WERI-Rb-1 (cell line): ENCODE results near the gene ROCK2.
"Not testable (repeated sequence)": the region's sequence is repeated elsewhere in the genome, so short reads cannot be mapped to it uniquely, and the experiment has no call there.

ENCODE experiments used
- DNase-seq: peaks from one replicate; pipeline ENCODE4 v3.0.0-alpha.2; 2020
- H3K27ac ChIP-seq: fragments of 250-450 bp; sonication (Bioruptor Pico); 2 replicates; pipeline ENCODE4 v1.5.1; 2020; ENCODE audit warnings: mild to moderate bottlenecking, moderate library complexity
- H3K27me3 ChIP-seq: fragments of 250-450 bp; sonication (Bioruptor Pico); 2 replicates; pipeline ENCODE4 v1.5.1; 2021; ENCODE audit warnings: mild to moderate bottlenecking, low read depth, moderate library complexity; ENCODE audit not compliant: insufficient read depth, severe bottlenecking
- H3K36me3 ChIP-seq: fragments of 250-450 bp; sonication (Bioruptor Pico); 2 replicates; pipeline ENCODE4 v1.5.1; 2020; ENCODE audit warnings: mild to moderate bottlenecking, moderate library complexity
- H3K4me3 ChIP-seq: 2 replicates; pipeline ENCODE4 v1.5.1; 2011; ENCODE audit warnings: low read depth, mild to moderate bottlenecking, control low read depth, low read length
- H3K9me3 ChIP-seq: fragments of 250-450 bp; sonication (Bioruptor Pico); 2 replicates; pipeline ENCODE4 v1.5.1; 2021; ENCODE audit warnings: mild to moderate bottlenecking, moderate library complexity; ENCODE audit not compliant: severe bottlenecking
- TF ChIP-seq, protein P1 (sequence below): IDR thresholded peaks from 2 replicates; pipeline ENCODE4 v1.5.1; 2011; ENCODE audit warnings: low read depth, mild to moderate bottlenecking, control low read depth, inconsistent platforms, low read length

The ROCK2 gene

GRCh38 chr2:11336189-11336588 lies 8.2 kb downstream of the ROCK2 start:
- no peaks in the 10 kb centered on the region for H3K9me3 ChIP-seq
- no peak overlapping the region for H3K4me3 ChIP-seq
- TF ChIP-seq, protein P1, sequence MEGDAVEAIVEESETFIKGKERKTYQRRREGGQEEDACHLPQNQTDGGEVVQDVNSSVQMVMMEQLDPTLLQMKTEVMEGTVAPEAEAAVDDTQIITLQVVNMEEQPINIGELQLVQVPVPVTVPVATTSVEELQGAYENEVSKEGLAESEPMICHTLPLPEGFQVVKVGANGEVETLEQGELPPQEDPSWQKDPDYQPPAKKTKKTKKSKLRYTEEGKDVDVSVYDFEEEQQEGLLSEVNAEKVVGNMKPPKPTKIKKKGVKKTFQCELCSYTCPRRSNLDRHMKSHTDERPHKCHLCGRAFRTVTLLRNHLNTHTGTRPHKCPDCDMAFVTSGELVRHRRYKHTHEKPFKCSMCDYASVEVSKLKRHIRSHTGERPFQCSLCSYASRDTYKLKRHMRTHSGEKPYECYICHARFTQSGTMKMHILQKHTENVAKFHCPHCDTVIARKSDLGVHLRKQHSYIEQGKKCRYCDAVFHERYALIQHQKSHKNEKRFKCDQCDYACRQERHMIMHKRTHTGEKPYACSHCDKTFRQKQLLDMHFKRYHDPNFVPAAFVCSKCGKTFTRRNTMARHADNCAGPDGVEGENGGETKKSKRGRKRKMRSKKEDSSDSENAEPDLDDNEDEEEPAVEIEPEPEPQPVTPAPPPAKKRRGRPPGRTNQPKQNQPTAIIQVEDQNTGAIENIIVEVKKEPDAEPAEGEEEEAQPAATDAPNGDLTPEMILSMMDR = no peak
- no peaks in the 10 kb centered on the region for H3K27me3 ChIP-seq
- no peak overlapping the region for H3K27ac ChIP-seq
- H3K36me3 ChIP-seq = no peaks in the 10 kb centered on the region
- no peak for DNase-seq

- H3K4me3 ChIP-seq = no peak overlapping the region
- no peaks in the 10 kb centered on the region for H3K36me3 ChIP-seq
- no peak for DNase-seq
- H3K27me3 ChIP-seq = no peaks in the 10 kb centered on the region
- no peak overlapping the region for H3K27ac ChIP-seq
- H3K9me3 ChIP-seq = no peaks in the 10 kb centered on the region
- TF ChIP-seq, protein P1 = no peak
These were observed 10.8 kb downstream of the ROCK2 start for GRCh38 chr2:11333427-11334183.

DNA sequence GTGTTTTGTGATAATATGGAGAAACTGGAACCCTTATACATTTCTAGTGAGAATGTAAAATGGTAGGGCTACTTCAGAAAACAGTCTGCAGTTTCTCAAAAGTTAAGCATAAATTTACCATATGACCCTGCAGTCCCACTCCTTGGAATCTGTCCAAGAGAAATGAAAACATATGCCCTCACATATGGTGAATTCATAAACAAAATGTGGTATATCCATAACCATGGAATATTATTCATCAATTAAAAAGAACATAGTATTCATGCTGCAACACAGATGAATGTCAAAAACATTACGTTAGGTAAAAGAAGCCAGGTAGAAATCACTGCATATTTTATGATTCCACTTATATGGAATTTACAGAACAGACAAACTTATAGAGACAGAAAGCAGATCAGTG lies 11.8 kb downstream of the ROCK2 start:
- Histone ChIP-seq H3K9me3 (no peaks in the 10 kb centered on the region), H3K36me3 (no peaks in the 10 kb centered on the region), H3K27me3 (no peaks in the 10 kb centered on the region), H3K27ac (no peak overlapping the region), H3K4me3 (no peak overlapping the region)
- DNase-seq = no peak
- TF ChIP-seq, protein P1 = no peak

GRCh38 chr2:11330457-11331142 lies 13.8 kb downstream of the ROCK2 start:
- TF ChIP-seq, protein P1 = no peak
- H3K27ac ChIP-seq = no peak overlapping the region
- H3K4me3 ChIP-seq = no peak overlapping the region

DNA sequence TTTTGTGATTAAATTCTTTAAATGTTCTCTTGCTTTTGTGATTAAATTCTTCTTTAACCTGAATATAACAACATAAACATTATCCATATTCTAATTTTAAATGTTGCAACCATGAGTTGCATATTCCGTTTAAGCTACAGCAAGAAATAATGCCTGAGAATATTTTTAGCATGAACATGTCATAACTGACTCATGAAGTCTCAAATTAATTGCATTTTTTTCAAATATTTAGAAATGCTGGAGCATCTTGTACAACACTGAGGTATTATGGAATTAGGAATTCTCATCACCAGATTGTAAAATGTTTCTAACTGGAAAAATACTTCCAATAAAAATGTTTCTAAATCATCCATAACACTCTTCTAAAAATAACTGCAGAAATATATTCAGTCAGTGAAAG lies 14.7 kb downstream of the ROCK2 start:
- Histone ChIP-seq H3K9me3 (no peaks in the 10 kb centered on the region), H3K36me3 (no peaks in the 10 kb centered on the region), H3K27ac (no peak overlapping the region), H3K27me3 (no peaks in the 10 kb centered on the region), H3K4me3 (no peak overlapping the region)
- DNase-seq = no peak
- TF ChIP-seq, protein P1 = no peak

More at GRCh38 chr2:11330457-11331142, 13.8 kb downstream of the ROCK2 start:
- Histone ChIP-seq H3K27me3 (no peaks in the 10 kb centered on the region), H3K9me3 (no peaks in the 10 kb centered on the region), H3K36me3 (no peaks in the 10 kb centered on the region)
- no peak for DNase-seq

DNA sequence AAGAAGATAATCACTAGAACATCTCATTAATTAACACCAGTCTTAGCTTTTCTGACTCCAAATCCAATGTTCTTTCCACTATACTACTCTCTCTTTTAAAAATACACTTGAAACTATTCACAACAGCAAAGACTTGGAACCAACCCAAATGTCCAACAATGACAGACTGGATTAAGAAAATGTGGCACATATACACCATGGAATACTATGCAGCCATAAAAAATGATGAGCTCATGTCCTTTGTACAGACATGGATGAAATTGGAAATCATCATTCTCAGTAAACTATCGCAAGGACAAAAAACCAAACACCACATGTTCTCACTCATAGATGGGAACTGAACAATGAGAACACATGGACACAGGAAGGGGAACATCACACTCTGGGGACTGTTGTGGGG lies 15.9 kb downstream of the ROCK2 start:
- DNase-seq, H3K4me3 ChIP-seq: not testable (repeated sequence)

More for the DNA sequence above, 15.9 kb downstream of the ROCK2 start:
- H3K27me3 ChIP-seq, H3K9me3 ChIP-seq, H3K27ac ChIP-seq, H3K36me3 ChIP-seq: not testable (repeated sequence)
